Measurements from ENCODE around the gene GMPS.

DNA sequence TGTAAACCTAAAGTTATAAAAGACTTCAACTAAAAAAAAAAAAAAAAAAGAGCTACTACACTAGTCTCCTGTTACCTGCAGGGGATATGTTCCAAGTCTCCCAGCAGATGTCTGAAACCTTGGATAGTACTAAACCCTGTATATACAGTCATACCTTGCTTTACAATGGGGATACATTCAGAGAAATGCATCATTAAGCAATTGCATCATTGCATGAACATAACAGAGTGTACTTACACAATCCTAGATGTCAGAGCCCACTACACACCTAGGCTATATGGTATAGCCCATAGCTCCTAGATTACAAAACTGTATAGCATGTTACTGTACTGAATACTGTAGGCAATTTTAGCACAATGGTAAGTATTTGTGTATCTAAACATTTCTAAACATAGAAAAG lies 119.1 kb downstream of the GMPS start:
- TF ChIP-seq, protein P1, sequence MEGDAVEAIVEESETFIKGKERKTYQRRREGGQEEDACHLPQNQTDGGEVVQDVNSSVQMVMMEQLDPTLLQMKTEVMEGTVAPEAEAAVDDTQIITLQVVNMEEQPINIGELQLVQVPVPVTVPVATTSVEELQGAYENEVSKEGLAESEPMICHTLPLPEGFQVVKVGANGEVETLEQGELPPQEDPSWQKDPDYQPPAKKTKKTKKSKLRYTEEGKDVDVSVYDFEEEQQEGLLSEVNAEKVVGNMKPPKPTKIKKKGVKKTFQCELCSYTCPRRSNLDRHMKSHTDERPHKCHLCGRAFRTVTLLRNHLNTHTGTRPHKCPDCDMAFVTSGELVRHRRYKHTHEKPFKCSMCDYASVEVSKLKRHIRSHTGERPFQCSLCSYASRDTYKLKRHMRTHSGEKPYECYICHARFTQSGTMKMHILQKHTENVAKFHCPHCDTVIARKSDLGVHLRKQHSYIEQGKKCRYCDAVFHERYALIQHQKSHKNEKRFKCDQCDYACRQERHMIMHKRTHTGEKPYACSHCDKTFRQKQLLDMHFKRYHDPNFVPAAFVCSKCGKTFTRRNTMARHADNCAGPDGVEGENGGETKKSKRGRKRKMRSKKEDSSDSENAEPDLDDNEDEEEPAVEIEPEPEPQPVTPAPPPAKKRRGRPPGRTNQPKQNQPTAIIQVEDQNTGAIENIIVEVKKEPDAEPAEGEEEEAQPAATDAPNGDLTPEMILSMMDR (conservative IDR thresholded peaks at IDR 0.05; ENCODE audit: low read depth, low read length) = no peak
- TF ChIP-seq EZH2 (IDR thresholded peaks at IDR 0.05; ENCODE audit: low read length, unreplicated experiment) (no peak), EZH2phosphoT487 (IDR thresholded peaks at IDR 0.05; ENCODE audit: borderline replicate concordance, low read length) (no peak)

All from PC-3 (cell line).